Esophagus mucosa (tissue), 1 donor: ENCODE results near the gene TM7SF2. TPM values are rescaled to one million over a fixed set of nuclear protein-coding genes. Genes with fewer than 3 reads are reported as not detected.
"Not testable (repeated sequence)": the region's sequence is repeated elsewhere in the genome, so short reads cannot be mapped to it uniquely, and the experiment has no call there.

Experiments
- ATAC-seq: fragments of 200-7000 bp; cut with Tn5 transposase; one replicate; pipeline ENCODE4 v1.9.1; 2020
- total RNA-seq: library from RNA; stranded (reverse); gene quantifications from one replicate; pipeline ENCODE4 v1.2.4, GENCODE V29; 2023
- donor health status: DM: yes; HTN: yes; CAD: no.

TM7SF2 gene
- total RNA-seq, 1 donor from 2014 or later: 53.2 TPM

DNA sequence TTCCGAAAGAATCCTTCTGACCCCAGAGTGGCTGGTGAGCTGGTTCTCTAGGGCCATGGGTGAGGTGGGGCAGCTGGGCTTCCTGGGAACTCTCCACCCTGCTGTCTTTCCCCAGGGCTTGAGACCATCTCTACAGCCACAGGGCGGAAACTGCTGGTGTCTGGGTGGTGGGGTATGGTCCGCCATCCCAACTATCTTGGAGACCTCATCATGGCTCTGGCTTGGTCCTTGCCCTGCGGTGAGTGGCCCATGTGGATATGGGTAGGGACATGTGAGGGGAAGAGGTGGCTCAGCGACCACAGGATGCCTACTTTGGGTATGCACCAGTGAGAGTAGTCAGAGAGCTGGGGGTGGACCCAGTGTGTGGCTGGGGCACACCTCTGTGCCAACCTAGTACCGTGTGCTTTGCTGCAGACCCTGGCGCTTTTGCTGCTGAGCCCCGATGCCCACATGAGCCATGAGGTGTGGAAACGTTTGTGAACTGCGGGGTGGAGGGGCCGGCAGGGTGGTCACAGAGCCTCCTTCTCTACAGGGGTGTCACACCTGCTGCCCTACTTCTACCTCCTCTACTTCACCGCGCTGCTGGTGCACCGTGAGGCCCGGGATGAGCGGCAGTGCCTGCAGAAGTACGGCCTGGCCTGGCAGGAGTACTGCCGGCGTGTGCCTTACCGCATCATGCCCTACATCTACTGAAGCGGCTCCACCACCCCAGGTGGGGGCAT is 3.9 kb downstream of the TM7SF2 start:
- ATAC-seq: no peak

DNA sequence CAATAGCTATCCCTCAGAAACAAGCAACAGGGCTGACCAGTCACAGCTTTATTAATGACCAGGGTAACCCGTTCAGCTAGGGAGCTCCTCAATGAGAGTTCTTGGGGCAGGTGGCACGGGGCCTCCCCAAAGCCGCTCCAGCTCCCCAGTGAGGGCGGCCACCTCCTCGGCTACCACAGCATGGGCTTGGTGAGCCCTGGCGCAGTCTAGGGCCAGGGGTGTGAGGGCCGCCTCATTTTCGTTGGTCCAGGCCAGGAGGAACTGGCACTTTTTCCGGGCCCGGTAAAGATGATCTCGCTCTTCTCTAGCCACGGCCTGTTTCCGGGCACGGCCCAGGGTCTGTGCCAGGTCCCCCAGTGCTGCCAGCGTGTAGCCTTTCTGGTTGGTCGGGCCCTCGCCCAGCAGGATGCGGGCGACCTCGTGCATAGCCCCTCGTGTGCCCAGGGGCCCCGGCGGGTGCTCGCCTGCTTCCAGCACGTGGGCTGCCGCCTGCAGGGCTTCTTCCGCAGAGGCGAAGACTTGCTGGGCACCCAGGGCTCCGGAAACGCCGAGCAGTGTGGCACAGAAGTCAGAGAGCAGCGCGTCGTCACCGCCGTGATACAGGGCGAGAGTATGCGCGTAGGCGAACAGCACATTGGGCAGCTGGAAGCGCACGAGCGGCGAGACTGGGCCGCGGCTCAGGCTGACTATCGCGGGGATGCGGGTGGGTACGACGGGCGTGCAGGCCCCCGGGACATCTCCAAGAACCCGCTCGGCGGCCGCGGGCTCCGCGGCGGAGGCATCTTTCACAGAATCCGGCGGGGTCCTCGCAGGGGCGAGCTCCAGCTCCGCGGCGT is 4.9 kb downstream of the TM7SF2 start:
- ATAC-seq: peak; percentile 32

DNA sequence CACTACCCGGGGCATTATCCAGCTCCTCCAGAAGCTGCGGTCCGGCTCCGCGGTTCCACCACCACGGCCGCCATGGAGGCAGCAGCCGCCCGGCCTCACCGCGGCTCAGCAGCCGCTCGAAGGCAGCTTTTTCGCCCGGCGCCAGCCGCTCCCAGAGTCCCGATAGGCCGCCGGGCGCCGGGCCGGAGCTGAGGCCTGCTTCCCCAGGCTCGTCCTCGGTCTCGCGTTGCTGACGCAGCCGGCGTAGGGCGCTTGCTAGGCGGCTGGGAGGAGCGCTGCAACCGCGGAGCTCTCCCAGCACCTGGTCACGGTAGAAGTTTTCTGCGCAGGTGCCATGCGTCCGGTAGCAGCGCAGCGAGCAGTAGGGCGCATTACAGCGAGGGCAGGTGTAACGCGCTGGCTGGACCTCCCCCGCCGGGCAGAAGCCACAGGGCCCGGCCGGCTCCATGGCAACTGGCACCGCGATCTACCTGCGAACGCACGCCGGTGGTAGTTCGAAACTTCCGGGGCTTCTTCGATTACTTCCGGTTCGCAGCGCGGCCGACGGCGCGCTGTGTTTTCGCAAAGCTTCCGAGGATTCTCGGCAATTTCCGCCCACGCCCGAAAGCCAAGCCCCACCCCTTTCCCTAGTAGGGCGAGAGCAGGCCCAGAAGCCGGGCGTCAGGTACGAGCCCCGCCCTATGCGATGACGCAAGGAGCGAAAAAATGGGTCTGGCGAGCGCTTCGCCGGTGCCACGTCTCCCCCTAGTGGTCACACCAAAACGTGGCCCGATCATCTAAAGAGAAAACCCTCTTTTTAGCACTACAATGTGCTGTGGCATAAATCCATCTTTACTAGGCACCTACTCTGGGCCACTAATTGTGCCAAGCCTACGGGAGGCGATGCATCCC is 5.8 kb downstream of the TM7SF2 start, which contains the start of gene ZNHIT2:
Gene ZNHIT2 (minus strand): TSS at position 496 of the 891 bp plus-strand sequence. CDS start 48 bp downstream, at position 448.
- peak; percentile 82 for ATAC-seq

DNA sequence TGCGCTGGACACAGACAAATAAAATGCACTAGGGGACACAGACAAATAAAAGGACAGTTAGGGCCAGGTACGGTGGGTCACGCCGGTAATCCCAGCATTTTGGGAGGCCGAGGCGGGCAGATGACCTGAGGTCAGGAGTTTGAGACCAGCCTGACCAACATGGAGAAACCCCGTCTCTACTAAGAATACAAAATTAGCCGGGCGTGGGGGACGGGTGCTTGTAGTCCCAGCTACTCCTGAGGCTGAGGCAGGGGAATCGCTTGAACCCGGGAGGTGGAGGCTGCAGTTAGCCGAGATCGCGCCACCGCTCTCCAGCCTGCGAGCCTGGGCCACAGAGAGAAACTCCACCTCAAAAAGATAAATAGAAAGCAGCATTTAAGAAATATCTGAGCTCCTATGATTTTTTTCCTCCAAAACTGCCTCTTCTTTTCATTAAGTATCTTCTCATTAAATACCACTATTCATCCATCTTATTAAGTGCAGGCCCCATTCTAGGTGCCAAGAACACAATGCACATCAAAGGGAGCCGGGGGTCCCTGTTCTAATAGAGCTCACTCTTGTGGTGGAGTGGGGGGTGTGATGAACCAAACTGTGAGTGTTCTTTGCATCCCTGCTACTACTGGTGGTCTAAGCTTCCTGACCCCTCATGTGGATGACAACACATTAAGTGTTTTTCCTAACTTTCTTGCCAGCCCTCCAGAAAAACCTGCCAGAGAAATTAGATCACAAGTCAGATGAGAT is 6.6 kb downstream of the TM7SF2 start:
- ATAC-seq: no peak

DNA sequence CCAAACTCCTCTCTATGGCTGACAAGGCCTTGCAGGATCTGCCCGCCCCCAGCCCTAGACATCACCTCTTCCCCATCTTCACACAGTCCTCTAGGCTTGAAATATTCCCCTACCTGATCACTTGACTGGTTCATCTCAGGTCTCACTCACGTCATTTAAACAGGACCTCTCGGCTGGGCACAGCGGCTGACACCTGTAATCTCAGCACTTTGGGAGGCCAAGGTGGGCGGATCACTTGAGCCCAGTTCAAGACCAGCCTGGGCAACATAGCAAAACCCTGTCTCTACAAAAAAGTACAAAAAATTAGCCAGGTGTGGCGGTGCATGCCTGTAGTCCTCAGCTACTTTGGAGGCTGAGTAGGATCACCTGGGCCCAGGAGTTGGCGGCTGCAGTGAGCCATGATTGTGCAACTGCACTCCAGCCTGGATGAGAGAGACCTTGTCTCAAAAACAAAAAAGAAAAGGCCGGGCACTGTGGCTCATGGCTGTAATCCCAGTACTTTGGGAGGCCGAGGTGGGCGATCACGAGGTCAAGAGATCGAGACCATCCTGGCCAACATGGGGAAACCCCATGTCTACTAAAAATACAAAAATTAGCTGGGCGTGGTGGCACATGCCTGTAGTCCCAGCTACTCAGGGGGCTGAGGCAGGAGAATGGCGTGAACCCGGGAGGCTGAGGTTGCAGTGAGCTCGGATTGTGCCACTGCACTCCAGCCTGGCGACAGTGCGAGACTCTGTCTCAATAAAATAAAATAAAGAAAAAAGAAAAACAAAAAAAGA is 7.4 kb downstream of the TM7SF2 start:
- not testable (repeated sequence) for ATAC-seq

- no peak for ATAC-seq
Observed at GRCh38 chr11:65119670-65119995, 8.0 kb downstream of the TM7SF2 start.

GRCh38 chr11:65120831-65121230 is 9.2 kb downstream of the TM7SF2 start:
- ATAC-seq: no peak

DNA sequence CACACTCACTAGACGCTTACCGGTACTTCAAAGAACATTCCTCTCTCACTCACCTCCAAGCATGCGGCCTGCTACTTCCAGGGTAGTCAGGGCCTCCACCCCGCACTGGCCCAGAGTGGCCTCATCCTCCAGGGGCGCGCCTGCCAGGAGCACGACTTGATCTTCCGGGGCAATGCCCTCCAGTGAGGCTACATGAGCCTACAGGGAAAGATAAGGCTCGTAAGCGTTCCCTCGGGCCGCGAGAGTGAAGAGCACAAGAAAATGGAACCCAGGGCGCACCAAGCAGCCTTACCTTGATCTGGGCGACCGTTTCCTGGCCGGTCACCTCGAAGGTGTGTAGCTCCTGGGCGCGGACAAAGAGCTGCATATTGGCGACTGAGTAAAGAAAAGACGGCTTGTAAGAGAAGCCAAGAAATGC is 9.8 kb downstream of the TM7SF2 start:
- peak; percentile 9 for ATAC-seq

DNA sequence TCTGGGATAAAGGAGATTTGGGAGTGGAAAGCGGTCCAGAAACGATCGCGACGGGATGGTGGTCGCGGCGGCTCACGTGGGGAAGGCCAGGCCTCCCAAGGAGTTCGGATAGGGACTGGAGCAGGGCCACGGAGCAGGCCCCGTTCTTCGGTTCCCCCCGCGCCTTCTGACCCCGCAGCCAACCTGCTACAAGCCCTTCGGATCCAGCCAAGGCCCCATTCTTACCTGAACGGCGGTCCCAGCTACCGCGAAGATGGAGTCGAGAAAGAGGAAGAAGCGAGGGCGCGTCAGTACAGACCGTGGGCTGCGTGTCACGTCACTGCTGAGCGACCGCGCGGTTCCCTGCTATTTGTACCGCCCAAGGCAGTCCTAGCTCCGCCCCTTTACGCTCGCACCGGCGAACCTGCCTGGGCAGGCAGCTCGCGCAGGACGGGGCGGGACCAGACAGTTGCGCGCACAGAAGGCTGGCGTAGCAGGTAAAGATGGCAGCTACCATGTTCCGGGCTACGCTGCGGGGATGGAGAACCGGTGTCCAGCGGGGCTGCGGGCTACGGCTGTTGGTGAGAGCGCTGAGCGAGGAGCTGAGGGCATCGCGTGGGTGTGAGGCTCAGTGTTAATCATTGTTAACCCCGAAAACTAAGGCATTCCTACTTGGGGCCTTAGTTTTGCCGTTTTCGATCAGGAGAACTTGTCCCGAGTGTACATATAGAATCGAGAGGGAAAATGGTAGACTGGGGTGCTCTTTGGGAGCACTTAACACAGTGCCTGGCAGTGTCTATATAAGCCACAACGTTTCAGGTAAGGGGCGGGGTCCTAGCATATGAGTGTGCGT is 10.4 kb downstream of the TM7SF2 start, which contains the start of the genes FAU and MRPL49:
Gene FAU (minus strand): TSS at position 270 of the 832 bp plus-strand sequence. CDS start 321 bp downstream, outside the sequence.
Gene MRPL49 (plus strand): TSS at position 457 of the 832 bp plus-strand sequence. CDS start 26 bp downstream, at position 483.
- ATAC-seq: peak; percentile 87

DNA sequence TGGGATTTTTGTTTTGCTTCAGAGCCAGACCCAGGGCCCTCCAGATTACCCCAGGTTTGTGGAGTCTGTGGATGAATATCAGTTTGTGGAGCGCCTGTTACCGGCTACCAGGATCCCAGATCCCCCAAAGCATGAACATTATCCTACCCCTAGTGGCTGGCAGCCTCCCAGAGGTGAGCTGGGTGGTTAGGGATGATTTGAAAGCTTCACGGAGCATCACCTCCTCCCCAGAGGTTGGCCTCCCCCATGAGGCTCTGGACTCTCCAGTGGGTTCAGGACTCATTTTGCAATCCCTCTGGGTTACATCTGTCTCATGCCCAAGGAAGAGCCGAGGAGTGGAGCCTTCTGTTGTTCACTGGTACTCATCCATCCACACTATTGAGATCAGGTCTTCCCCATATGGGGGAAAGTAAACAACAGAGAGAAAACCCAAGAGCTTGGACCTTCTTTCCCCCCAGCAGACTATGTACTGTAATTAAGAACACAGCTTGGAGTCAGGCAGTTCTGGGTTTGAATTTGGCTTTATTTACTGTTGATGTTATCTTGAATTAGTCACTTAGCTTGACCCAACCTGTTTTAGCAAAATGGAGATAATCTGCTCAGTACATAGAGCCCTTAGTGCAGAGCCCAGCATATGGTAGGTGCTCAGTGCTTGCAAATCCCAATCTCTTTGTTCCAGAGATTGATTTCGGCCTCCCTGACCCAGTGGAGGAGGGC is 13.0 kb downstream of the TM7SF2 start:
- ATAC-seq: no peak

GRCh38 chr11:65125197-65126056 is 13.8 kb downstream of the TM7SF2 start:
- ATAC-seq: no peak

DNA sequence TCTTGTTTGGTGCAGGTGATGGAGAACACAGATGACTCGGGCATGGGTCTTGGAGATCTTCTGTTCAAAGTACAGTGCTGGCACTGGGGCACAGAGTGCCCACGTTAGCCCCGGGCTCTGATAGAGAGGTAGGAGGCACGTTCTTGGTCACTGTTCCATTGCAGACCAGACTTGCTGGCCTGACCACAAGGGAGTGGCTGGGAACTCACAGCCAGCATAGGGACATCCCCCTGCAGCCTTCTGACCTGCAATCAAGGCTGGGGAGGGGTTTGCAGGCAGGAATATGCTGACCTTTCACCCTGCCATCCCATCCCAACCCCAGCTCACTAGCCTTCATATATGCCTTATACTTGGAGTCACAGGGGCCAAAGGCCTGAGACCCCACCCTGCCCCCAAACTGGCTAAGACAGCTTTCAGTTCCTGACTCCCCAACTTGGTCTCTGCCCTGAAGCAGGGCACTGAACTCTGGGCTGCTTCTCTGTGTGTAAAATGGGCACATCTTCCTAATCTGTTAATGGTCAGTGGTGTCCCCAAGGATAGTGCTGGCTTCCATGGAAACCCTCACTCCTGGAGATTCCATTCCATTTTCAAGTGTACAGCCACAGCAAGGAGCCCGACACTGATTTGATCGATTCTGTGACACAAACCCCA is 15.1 kb downstream of the TM7SF2 start:
- ATAC-seq: no peak

GRCh38 chr11:65127473-65128181 is 16.0 kb downstream of the TM7SF2 start:
- no peak for ATAC-seq

DNA sequence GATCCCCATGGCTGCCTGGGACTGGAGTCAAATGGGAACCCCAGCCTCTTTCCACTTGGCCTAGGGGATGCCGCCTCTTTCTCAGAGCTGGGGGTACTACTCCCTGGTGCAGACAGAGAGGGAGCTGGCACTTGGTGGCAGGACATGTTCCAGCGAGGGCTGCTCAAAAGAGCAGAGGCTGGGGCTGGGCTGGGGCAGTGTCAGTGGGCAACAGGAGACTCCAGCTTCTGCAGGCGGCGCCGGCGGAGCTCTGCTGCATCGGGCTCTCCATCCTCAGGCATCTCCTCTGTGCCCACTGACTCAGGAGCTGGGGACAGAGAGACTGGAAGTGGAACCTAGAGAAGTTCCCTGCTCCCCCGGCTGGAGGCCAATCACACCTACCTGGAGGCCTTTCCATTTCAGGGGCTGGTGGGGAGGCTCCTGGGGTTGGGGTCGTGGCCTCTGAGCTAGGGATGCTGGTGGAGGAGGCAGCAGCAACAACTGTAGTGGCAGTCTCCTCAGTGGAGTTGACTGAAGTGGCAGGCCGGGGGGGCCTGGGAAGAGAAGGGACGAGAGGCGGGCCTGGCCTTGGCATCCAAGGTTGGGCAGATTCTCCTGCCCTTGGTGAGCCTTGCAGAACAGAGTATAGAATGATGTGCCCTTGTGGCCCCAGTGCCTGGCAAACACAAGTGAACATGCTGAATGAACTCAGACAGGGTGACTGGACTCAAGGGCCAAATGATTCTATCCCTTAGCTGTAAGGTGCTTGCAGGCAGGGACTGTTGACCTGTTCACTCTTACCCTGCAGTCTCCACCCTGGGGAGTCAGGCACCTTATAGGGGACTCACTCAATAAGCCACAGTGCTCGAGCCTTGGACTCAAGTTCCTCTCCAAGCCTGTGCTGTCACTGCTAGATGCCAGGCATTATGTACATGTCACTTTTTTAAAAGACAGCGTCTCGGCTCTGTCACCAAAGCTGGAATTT is 16.8 kb downstream of the TM7SF2 start:
- no peak for ATAC-seq

GRCh38 chr11:65129649-65130441 is 18.2 kb downstream of the TM7SF2 start:
- ATAC-seq: no peak
